AG04450 (cell line): ENCODE measurements around the gene EDIL3. TPM values are rescaled to one million over a fixed set of nuclear protein-coding genes. Genes with fewer than 3 reads are reported as not detected.

Experiments
- CTCF ChIA-PET: fragments of 300-600, 350-600 bp; formaldehyde crosslinking; extraction: SDS; loops from one replicate; lab custom pipeline; 2022; ENCODE audit warnings: antibody characterized with exemption, inconsistent platforms; lab: Charles Lee
- POLR2A ChIA-PET: fragments of 350-600 bp; formaldehyde crosslinking; extraction: SDS; loops from one replicate; lab custom pipeline; 2021; ENCODE audit warnings: antibody characterized with exemption, inconsistent platforms; lab: Yijun Ruan, JAX
- DNase-seq: peaks from one replicate; pipeline ENCODE4 v3.0.0-alpha.2; 2011; ENCODE audit warnings: low read depth, low spot score
- H3K27ac ChIP-seq: one replicate; pipeline ENCODE4 v1.5.1; 2012; ENCODE audit warnings: low read depth, low read length, control low read depth
- H3K27me3 ChIP-seq: one replicate; pipeline ENCODE4 v1.6.0; 2012; ENCODE audit warnings: low read length; ENCODE audit not compliant: control insufficient read depth, insufficient read depth
- H3K4me3 ChIP-seq: 2 replicates; pipeline ENCODE4 v1.5.1; 2011; ENCODE audit warnings: mild to moderate bottlenecking, low read depth, low read length, control low read depth
- H3K9me3 ChIP-seq: 2 replicates; pipeline ENCODE4 v1.5.1; 2012; ENCODE audit warnings: low read length; ENCODE audit not compliant: control insufficient read depth, insufficient read depth
- polyA plus RNA-seq: library from polyadenylated mRNA; depleted of rRNA; stranded (reverse); fragments of >200 nt; gene quantifications from 2 replicates; pipeline ENCODE4 v1.2.3, GENCODE V29; 2011
- TF ChIP-seq, protein P1 (sequence below): IDR thresholded peaks from 2 replicates; pipeline ENCODE4 v1.5.1; 2011; ENCODE audit warnings: low read depth, low read length, control low read depth, inconsistent platforms

EDIL3 gene
- polyA plus RNA-seq, 1 experiment, result 61.9 TPM

DNA sequence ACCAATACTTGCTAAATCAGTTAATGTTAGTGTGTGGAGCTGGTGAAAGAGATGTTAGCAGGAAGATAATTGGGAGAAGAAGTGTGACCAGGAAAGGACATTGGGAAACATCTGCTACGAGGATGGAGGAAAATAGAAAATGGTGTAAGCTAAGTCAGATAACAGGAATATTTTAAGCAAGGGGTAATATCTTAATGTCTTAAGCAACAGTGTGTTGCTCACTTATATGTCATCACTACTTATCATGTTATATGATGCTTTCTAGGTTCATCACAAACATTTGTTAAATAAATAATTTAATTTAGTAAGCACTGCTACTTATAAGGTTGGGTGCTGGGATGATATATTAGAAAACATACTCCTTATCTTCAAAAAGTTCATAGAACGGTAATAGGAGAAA, 326.1 kb downstream of the EDIL3 start:
- ChIA-PET CTCF (no interaction called here), POLR2A (interaction anchor here (0.6 kb wide), 1 partner anchor 104 kb away, joined by 3 read pairs; no protein-coding TSS in a partner anchor)
- no peak for DNase-seq
- Histone ChIP-seq H3K4me3 (no peak overlapping the region), H3K27ac (no peak overlapping the region), H3K27me3 (no peaks in the 10 kb centered on the region), H3K9me3 (no peaks in the 10 kb centered on the region)
- TF ChIP-seq, protein P1, sequence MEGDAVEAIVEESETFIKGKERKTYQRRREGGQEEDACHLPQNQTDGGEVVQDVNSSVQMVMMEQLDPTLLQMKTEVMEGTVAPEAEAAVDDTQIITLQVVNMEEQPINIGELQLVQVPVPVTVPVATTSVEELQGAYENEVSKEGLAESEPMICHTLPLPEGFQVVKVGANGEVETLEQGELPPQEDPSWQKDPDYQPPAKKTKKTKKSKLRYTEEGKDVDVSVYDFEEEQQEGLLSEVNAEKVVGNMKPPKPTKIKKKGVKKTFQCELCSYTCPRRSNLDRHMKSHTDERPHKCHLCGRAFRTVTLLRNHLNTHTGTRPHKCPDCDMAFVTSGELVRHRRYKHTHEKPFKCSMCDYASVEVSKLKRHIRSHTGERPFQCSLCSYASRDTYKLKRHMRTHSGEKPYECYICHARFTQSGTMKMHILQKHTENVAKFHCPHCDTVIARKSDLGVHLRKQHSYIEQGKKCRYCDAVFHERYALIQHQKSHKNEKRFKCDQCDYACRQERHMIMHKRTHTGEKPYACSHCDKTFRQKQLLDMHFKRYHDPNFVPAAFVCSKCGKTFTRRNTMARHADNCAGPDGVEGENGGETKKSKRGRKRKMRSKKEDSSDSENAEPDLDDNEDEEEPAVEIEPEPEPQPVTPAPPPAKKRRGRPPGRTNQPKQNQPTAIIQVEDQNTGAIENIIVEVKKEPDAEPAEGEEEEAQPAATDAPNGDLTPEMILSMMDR, result no peak

DNA sequence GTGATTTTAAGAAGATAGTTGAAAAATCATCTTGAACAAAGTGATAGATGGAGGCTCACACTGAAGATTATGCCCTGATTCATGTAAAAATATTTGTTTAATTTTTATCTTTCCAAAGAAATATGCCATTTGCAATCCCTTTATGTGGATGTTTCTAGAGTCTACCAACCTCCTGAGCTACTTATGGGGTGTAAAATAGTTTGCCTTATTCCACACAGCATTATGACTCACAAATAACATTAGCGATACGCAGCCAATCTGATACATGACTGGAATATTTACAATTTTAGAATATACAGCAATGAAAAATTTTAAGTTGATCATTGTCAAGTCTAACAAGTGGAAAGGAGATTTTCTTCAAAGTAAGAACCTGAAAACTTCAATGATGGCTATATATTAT, 327.5 kb downstream of the EDIL3 start:
- POLR2A ChIA-PET, result no interaction called here
- H3K9me3 ChIP-seq, result no peaks in the 10 kb centered on the region
- TF ChIP-seq, protein P1, result no peak
- H3K27me3 ChIP-seq, result no peaks in the 10 kb centered on the region
- H3K27ac ChIP-seq, result no peak overlapping the region
- no peak for DNase-seq
- CTCF ChIA-PET, result no interaction called here
- H3K4me3 ChIP-seq, result no peak overlapping the region

DNA sequence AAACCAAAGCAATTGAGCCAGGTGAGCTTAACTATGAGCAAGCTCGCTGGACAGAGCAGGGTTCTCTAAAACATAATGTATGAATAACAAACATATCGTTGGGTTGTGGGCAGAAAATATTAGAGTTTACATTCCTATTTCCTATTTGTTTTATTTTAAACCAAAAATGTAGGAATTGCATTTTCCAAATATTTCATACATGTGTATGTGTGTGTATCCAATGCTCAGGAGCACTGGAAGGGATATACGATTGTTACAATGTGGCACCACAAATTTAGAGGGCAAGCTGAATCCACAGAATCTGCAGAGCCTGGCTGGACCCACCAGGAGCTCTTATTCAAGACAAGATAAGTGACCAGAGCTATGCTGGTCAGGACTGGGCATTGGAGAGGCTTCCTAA, 338.7 kb downstream of the EDIL3 start:
- no peak overlapping the region for H3K27ac ChIP-seq
- H3K9me3 ChIP-seq, result peaks cover 5% of the 10 kb centered on the region
- TF ChIP-seq, protein P1, result no peak
- ChIA-PET CTCF (no interaction called here), POLR2A (no interaction called here)
- H3K27me3 ChIP-seq, result no peaks in the 10 kb centered on the region
- no peak overlapping the region for H3K4me3 ChIP-seq
- DNase-seq, result no peak

DNA sequence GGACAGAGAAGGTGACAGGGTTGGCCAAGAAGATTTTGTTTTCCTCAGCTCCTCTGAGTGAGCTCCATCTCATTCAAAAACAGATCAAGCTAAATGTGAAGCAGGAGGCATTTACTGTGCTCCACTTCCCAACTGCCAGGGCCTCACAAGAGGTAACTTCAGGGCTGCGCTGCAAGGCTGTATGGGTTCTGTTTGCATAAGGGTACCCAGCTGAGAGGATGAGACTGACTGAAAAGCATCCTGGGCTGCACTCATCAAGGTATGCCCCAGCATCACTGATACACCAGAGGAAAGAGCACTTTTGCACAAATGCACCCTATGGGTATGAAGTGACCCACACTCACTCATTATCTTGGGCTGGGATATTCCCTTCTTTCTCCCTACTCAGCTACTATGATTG, 347.8 kb downstream of the EDIL3 start:
- Histone ChIP-seq H3K4me3 (no peak overlapping the region), H3K27ac (no peak overlapping the region), H3K27me3 (no peaks in the 10 kb centered on the region), H3K9me3 (no peaks in the 10 kb centered on the region)
- ChIA-PET CTCF (no interaction called here), POLR2A (no interaction called here)
- no peak for DNase-seq
- TF ChIP-seq, protein P1, result no peak

DNA sequence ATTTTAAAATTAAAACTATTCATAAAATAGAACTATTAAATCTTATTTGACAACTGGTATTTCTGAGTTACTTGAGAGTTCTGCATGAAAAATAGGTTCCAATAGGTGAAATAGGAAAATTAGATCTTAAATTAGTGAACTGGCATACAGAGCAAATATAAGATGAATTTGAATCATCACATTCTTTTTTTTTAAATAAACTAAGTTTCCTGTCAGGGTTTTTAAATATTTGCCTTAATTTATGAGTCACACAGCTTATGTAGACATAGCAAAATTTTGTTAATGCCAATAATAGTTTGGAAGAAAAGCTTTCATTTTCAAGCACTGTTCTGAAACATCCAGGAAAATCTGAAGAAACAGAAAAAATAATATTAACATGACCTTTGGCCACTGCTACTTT, 352.4 kb downstream of the EDIL3 start:
- Histone ChIP-seq H3K9me3 (no peaks in the 10 kb centered on the region), H3K27me3 (no peaks in the 10 kb centered on the region), H3K4me3 (no peak overlapping the region), H3K27ac (no peak overlapping the region)
- ChIA-PET POLR2A (no interaction called here), CTCF (interaction anchor here (1.2 kb wide), 1 partner anchor 105 kb away, joined by 5 read pairs; no protein-coding TSS in a partner anchor)
- DNase-seq, result no peak
- TF ChIP-seq, protein P1, result no peak
